ENCODE results near the gene ALK. TPM values are rescaled to one million over a fixed set of nuclear protein-coding genes. Genes with fewer than 3 reads are reported as not detected.
"Not testable (repeated sequence)": the region's sequence is repeated elsewhere in the genome, so short reads cannot be mapped to it uniquely, and the experiment has no call there.

ALK gene
- total and polyA plus RNA-seq, 2 donors (not counting 1 experiment from before 2014, with no cell fraction given), result not detected

DNA sequence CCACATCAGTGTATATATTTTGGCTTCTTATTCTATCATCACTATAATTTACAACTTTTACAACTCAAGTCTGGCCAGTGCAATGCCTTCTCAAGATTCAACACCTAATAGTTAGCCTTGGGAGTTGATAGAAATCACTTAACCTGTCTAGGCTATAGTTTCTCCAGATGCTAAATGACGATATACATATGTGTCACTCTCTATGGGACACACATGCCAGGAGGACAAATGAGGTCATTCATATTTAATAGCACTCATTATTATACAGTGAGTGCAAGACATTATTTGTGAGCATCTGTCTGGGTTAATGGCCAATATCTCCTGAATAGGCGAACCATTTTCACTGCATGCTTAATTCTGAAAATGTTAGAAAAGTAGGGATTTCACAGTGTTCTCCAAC lies 89.8 kb downstream of the ALK start:
- Histone ChIP-seq H3K4me1 (ENCODE audit: control insufficient read depth in 2 of 2, insufficient read depth in 2 of 2, low read length in 2 of 2) (no peaks in the 10 kb centered on the region), H3K4me3 (ENCODE audit: control extremely low read depth in 1 of 5, extremely low read depth in 1 of 5, insufficient read depth in 1 of 5, low read depth in 2 of 5, low read length in 4 of 5) (no peak overlapping the region), H3K9me3 (ENCODE audit: control extremely low read depth in 1 of 3, control insufficient read depth in 2 of 3, insufficient read depth in 1 of 3, low read length in 2 of 3) (no peaks in the 10 kb centered on the region), H3K9ac (ENCODE audit: low read length) (no peak overlapping the region), H3K27me3 (replicated peaks in 1 of 4; ENCODE audit: control extremely low read depth in 1 of 4, control insufficient read depth in 3 of 4, insufficient read depth in 4 of 4, low read length in 3 of 4) (peaks cover 0 to 3% (median 0%) of the 10 kb centered on the region in 4 experiments), H4K20me1 (ENCODE audit: control insufficient read depth, insufficient read depth, low read length, poor library complexity, severe bottlenecking) (no peaks in the 10 kb centered on the region), H3K79me2 (ENCODE audit: control insufficient read depth, insufficient read depth, low read length) (no peaks in the 10 kb centered on the region), H3K27ac (ENCODE audit: low read length in 2 of 2) (no peak overlapping the region), H3K4me2 (replicated peaks; ENCODE audit: low read depth, low read length, poor library complexity, severe bottlenecking) (no peak overlapping the region), H3K36me3 (replicated peaks in 1 of 2; ENCODE audit: control extremely low read depth in 1 of 2, control insufficient read depth in 1 of 2, extremely low read depth in 1 of 2, insufficient read depth in 2 of 2, low read length in 1 of 2) (no peaks in the 10 kb centered on the region), H2AFZ (ENCODE audit: insufficient read depth, low read depth, low read length, poor library complexity, severe bottlenecking) (no peak overlapping the region)
- ChIA-PET CTCF (no interaction called here), POLR2A (no interaction called here)
- intact Hi-C loops (cut with micrococcal nuclease), result no loop called here
- TF ChIP-seq, protein P1, sequence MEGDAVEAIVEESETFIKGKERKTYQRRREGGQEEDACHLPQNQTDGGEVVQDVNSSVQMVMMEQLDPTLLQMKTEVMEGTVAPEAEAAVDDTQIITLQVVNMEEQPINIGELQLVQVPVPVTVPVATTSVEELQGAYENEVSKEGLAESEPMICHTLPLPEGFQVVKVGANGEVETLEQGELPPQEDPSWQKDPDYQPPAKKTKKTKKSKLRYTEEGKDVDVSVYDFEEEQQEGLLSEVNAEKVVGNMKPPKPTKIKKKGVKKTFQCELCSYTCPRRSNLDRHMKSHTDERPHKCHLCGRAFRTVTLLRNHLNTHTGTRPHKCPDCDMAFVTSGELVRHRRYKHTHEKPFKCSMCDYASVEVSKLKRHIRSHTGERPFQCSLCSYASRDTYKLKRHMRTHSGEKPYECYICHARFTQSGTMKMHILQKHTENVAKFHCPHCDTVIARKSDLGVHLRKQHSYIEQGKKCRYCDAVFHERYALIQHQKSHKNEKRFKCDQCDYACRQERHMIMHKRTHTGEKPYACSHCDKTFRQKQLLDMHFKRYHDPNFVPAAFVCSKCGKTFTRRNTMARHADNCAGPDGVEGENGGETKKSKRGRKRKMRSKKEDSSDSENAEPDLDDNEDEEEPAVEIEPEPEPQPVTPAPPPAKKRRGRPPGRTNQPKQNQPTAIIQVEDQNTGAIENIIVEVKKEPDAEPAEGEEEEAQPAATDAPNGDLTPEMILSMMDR (IDR thresholded peaks at IDR 0.05), result no peak
- no peak for TF ChIP-seq EZH2 (IDR thresholded peaks at IDR 0.05; ENCODE audit: borderline replicate concordance, insufficient read depth, low read depth, low read length, poor library complexity, severe bottlenecking)
- peaks cover 14% of the 10 kb centered on the region for H3K27me3 Mint-ChIP-seq
- H3K4me1 Mint-ChIP-seq, result no peaks in the 10 kb centered on the region
- 100% methylated on average over 1 of the region's 2 CpGs for WGBS (ENCODE audit: insufficient coverage)
- no peak overlapping the region for H3K27ac Mint-ChIP-seq
- H3K9me3 Mint-ChIP-seq (ENCODE audit: insufficient read depth), result peaks cover 2% of the 10 kb centered on the region
- ATAC-seq (ENCODE audit: low read depth) (no peak), DNase-seq (no peak)
- no peak overlapping the region for H3K4me3 Mint-ChIP-seq

DNA sequence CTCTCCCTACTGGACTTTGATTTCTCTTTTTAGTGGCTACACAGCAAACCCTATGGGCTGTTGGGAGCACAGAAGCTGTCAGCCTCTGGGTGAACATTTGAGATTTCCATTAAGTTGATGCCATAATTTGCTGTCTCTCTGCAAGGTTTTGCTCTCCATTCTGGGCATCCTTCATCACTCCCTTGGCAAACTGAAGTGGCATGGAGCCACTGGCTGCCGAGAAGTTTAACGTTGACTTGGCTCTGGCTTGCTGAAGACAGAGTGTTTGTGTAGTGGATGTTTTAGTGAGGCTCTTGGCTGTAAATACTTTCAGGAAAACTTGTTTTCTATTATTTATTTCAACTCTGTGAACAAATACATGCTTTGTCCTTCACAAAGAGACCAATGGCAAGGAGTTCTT lies 91.5 kb downstream of the ALK start:
- Histone ChIP-seq H3K27me3 (replicated peaks in 1 of 4; ENCODE audit: control extremely low read depth in 1 of 4, control insufficient read depth in 3 of 4, insufficient read depth in 4 of 4, low read length in 3 of 4) (peaks cover 0 to 3% (median 0%) of the 10 kb centered on the region in 4 experiments), H3K9ac (ENCODE audit: low read length) (no peak overlapping the region), H3K79me2 (ENCODE audit: control insufficient read depth, insufficient read depth, low read length) (no peaks in the 10 kb centered on the region), H3K4me2 (replicated peaks; ENCODE audit: low read depth, low read length, poor library complexity, severe bottlenecking) (no peak overlapping the region), H3K27ac (ENCODE audit: low read length in 2 of 2) (no peak overlapping the region), H4K20me1 (ENCODE audit: control insufficient read depth, insufficient read depth, low read length, poor library complexity, severe bottlenecking) (no peaks in the 10 kb centered on the region), H2AFZ (ENCODE audit: insufficient read depth, low read depth, low read length, poor library complexity, severe bottlenecking) (no peak overlapping the region), H3K4me3 (ENCODE audit: control extremely low read depth in 1 of 5, extremely low read depth in 1 of 5, insufficient read depth in 1 of 5, low read depth in 2 of 5, low read length in 4 of 5) (no peak overlapping the region), H3K4me1 (ENCODE audit: control insufficient read depth in 2 of 2, insufficient read depth in 2 of 2, low read length in 2 of 2) (no peaks in the 10 kb centered on the region), H3K9me3 (ENCODE audit: control extremely low read depth in 1 of 3, control insufficient read depth in 2 of 3, insufficient read depth in 1 of 3, low read length in 2 of 3) (no peaks in the 10 kb centered on the region), H3K36me3 (replicated peaks in 1 of 2; ENCODE audit: control extremely low read depth in 1 of 2, control insufficient read depth in 1 of 2, extremely low read depth in 1 of 2, insufficient read depth in 2 of 2, low read length in 1 of 2) (no peaks in the 10 kb centered on the region)
- Mint-ChIP-seq H3K9me3 (ENCODE audit: insufficient read depth) (no peaks in the 10 kb centered on the region), H3K27me3 (peaks cover 28% of the 10 kb centered on the region), H3K4me1 (no peaks in the 10 kb centered on the region), H3K4me3 (no peak overlapping the region), H3K27ac (no peak overlapping the region)
- TF ChIP-seq, protein P1 (IDR thresholded peaks at IDR 0.05), result no peak
- no peak for TF ChIP-seq EZH2 (IDR thresholded peaks at IDR 0.05; ENCODE audit: borderline replicate concordance, insufficient read depth, low read depth, low read length, poor library complexity, severe bottlenecking)
- intact Hi-C loops (cut with micrococcal nuclease), result no loop called here
- WGBS (ENCODE audit: insufficient coverage), result no CpG with 5 or more reads among the region's 2 CpGs
- ChIA-PET CTCF (no interaction called here), POLR2A (no interaction called here)
- no peak for DNase-seq
- no peak for ATAC-seq (ENCODE audit: low read depth)

DNA sequence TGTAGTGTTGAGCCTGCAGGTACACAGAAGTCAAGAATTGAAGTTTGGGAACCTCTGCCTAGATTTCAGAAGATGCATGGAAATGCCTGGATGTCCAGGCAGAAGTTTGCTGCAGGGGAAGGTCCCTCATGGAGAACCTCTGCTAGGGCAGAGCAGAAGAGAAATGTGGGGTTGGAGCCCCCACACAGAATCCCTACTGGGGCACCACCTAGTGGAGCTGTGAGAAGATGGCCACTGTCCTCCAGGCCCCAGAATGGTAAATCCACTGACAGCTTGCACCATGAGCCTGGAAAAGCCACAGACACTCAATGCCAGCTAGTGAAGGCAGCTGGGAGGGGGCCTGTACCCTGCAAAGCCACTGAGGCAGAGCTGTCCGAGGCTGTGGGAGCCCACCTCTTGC lies 97.2 kb downstream of the ALK start:
- H3K4me3 ChIP-seq (ENCODE audit: control extremely low read depth in 1 of 5, extremely low read depth in 1 of 5, insufficient read depth in 1 of 5, low read depth in 2 of 5, low read length in 4 of 5); ATAC-seq (ENCODE audit: low read depth); H3K79me2 ChIP-seq (ENCODE audit: control insufficient read depth, insufficient read depth, low read length); H3K4me1 Mint-ChIP-seq; DNase-seq; H2AFZ ChIP-seq (ENCODE audit: insufficient read depth, low read depth, low read length, poor library complexity, severe bottlenecking); intact Hi-C loops (cut with micrococcal nuclease); H3K36me3 ChIP-seq (replicated peaks in 1 of 2; ENCODE audit: control extremely low read depth in 1 of 2, control insufficient read depth in 1 of 2, extremely low read depth in 1 of 2, insufficient read depth in 2 of 2, low read length in 1 of 2); H3K27ac ChIP-seq (ENCODE audit: low read length in 2 of 2); H3K4me2 ChIP-seq (replicated peaks; ENCODE audit: low read depth, low read length, poor library complexity, severe bottlenecking); POLR2A ChIA-PET; CTCF ChIA-PET; H3K4me3 Mint-ChIP-seq; H4K20me1 ChIP-seq (ENCODE audit: control insufficient read depth, insufficient read depth, low read length, poor library complexity, severe bottlenecking); H3K27me3 ChIP-seq (replicated peaks in 1 of 4; ENCODE audit: control extremely low read depth in 1 of 4, control insufficient read depth in 3 of 4, insufficient read depth in 4 of 4, low read length in 3 of 4); H3K9me3 Mint-ChIP-seq (ENCODE audit: insufficient read depth); H3K9ac ChIP-seq (ENCODE audit: low read length); H3K9me3 ChIP-seq (ENCODE audit: control extremely low read depth in 1 of 3, control insufficient read depth in 2 of 3, insufficient read depth in 1 of 3, low read length in 2 of 3); H3K27ac Mint-ChIP-seq; H3K4me1 ChIP-seq (ENCODE audit: control insufficient read depth in 2 of 2, insufficient read depth in 2 of 2, low read length in 2 of 2): not testable (repeated sequence)
- peaks cover 30% of the 10 kb centered on the region for H3K27me3 Mint-ChIP-seq
- 50% methylated on average over 1 of the region's 1 CpG for WGBS (ENCODE audit: insufficient coverage)
